ENCODE measurements around the gene GPNMB. TPM values are rescaled to one million over a fixed set of nuclear protein-coding genes. Genes with fewer than 3 reads are reported as not detected.

Gene GPNMB
- total RNA-seq, 1 experiment from 2014 or later: 1.2 TPM

DNA sequence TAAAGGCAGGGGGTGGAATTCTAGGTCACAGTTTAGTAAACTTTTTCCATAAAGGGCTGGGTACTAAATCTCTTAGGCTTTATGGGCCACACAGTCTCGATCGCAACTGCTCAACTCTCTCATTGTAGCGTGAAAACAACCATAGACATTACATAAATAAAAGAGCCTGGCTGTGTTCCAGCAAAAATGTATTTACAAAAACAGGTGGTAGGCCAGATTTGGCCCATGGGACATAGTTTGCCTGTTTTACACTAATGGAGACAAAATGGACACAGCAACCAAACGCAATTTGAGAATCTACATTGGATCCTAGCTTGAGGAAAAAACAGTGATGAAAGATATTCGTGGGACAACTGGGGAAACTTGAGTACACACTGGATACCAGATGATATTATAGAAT lies 29.3 kb downstream of the GPNMB start:
- Mint-ChIP-seq H3K27me3 (ENCODE audit: low read depth) (peaks cover 4% of the 10 kb centered on the region), H3K9me3 (no peaks in the 10 kb centered on the region), H3K4me3 (no peak overlapping the region), H3K27ac (no peak overlapping the region), H3K4me1 (peaks cover 6 to 8% of the 10 kb centered on the region in 2 experiments), H3K36me3 (ENCODE audit: insufficient read depth in 1 of 3, low read depth in 3 of 3) (no peaks in the 10 kb centered on the region)
- H3K9me3 ChIP-seq (ENCODE audit: control insufficient read depth, low read depth, low read length): no peaks in the 10 kb centered on the region
- H3K4me2 ChIP-seq (ENCODE audit: insufficient read depth, insufficient read length, low read length): no peak overlapping the region
- no peak overlapping the region for H4K8ac ChIP-seq (replicated peaks; ENCODE audit: insufficient read length, low read depth, low read length)
- no peak overlapping the region for H3K27ac ChIP-seq (ENCODE audit: insufficient read length, low read depth, low read length)
- no peak overlapping the region for H3K56ac ChIP-seq (ENCODE audit: insufficient read length, low read depth, low read length)
- no peak overlapping the region for H4K91ac ChIP-seq (ENCODE audit: insufficient read length, low read depth, low read length)
- H4K20me1 ChIP-seq (ENCODE audit: control insufficient read depth, insufficient read depth, insufficient read length): no peaks in the 10 kb centered on the region
- H3K23me2 ChIP-seq (ENCODE audit: insufficient read length, low read depth, low read length, poor library complexity, severe bottlenecking): no peaks in the 10 kb centered on the region
- H2BK5ac ChIP-seq (ENCODE audit: insufficient read length, low read length): no peak overlapping the region
- no peak overlapping the region for H3K23ac ChIP-seq (ENCODE audit: insufficient read length, low read depth, low read length)
- H3K79me2 ChIP-seq (ENCODE audit: insufficient read depth, low read length): no peaks in the 10 kb centered on the region
- H3K79me1 ChIP-seq (ENCODE audit: insufficient read depth, low read depth, low read length, poor library complexity, severe bottlenecking): no peaks in the 10 kb centered on the region
- no peak overlapping the region for H2AFZ ChIP-seq (ENCODE audit: low read length)
- no peaks in the 10 kb centered on the region for H3K4me1 ChIP-seq (ENCODE audit: insufficient read depth, low read length)
- H3K4ac ChIP-seq (ENCODE audit: low read depth, low read length): no peak overlapping the region
- no peak for DNase-seq
- WGBS (ENCODE audit: extremely low coverage, insufficient read length, low lambda C conversion rate): no CpG with 5 or more reads among the region's 5 CpGs
- no peak overlapping the region for H2BK15ac ChIP-seq (ENCODE audit: low read depth, low read length)
- no peak overlapping the region for H3K14ac ChIP-seq (ENCODE audit: insufficient read depth, low read length)
- H3K27me3 ChIP-seq (ENCODE audit: insufficient read depth, low read length): no peaks in the 10 kb centered on the region
- no peak overlapping the region for H3K9ac ChIP-seq (ENCODE audit: extremely low read depth, insufficient read length, low read length)
- no peak overlapping the region for H2BK20ac ChIP-seq (ENCODE audit: low read depth, low read length, poor library complexity, severe bottlenecking)
- no peak for TF ChIP-seq CTCF (conservative IDR thresholded peaks at IDR 0.05)
- no peak overlapping the region for H2BK12ac ChIP-seq (ENCODE audit: insufficient read length, low read depth, low read length)
- no peak overlapping the region for H2AK5ac ChIP-seq (ENCODE audit: insufficient read length, low read length)
- H3K18ac ChIP-seq (ENCODE audit: insufficient read length, low read depth, low read length): no peak overlapping the region
- H4K5ac ChIP-seq (ENCODE audit: insufficient read length, low read depth, low read length): no peak overlapping the region
- no peak overlapping the region for H3T11ph ChIP-seq (ENCODE audit: low read length)
- H2BK120ac ChIP-seq (ENCODE audit: low read depth, low read length, poor library complexity, severe bottlenecking): no peak overlapping the region
